ENCODE data around the gene CYB5R2.

DNA sequence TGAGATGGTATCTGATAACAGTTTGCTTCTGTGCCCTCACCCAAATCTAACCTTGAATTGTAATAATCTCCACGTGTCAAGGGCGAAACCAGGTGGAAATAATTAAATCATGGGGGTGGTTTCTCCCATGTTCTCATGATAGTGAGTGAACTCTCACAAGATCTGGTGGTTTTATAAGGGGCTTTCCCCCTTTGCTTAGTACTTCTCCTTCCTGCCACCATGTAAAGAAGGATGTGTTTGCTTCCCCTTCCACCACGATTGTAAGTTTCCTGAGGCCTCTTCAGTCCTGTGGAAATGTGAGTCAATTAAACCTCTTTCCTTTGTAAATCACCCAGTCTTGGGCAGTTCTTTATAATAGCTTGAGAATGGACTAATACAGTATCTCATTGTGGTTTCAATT lies 41.5 kb upstream of the CYB5R2 start:
- TF ChIP-seq TAF1 (IDR thresholded peaks at IDR 0.05; ENCODE audit: low read depth) (no peak), NFIC (IDR thresholded peaks at IDR 0.05) (no peak), YY1 (IDR thresholded peaks at IDR 0.05; ENCODE audit: low read depth) (no peak), TEAD4 (IDR thresholded peaks at IDR 0.05) (no peak), CEBPB (IDR thresholded peaks at IDR 0.05) (no peak)
- TF ChIP-seq, protein P1, sequence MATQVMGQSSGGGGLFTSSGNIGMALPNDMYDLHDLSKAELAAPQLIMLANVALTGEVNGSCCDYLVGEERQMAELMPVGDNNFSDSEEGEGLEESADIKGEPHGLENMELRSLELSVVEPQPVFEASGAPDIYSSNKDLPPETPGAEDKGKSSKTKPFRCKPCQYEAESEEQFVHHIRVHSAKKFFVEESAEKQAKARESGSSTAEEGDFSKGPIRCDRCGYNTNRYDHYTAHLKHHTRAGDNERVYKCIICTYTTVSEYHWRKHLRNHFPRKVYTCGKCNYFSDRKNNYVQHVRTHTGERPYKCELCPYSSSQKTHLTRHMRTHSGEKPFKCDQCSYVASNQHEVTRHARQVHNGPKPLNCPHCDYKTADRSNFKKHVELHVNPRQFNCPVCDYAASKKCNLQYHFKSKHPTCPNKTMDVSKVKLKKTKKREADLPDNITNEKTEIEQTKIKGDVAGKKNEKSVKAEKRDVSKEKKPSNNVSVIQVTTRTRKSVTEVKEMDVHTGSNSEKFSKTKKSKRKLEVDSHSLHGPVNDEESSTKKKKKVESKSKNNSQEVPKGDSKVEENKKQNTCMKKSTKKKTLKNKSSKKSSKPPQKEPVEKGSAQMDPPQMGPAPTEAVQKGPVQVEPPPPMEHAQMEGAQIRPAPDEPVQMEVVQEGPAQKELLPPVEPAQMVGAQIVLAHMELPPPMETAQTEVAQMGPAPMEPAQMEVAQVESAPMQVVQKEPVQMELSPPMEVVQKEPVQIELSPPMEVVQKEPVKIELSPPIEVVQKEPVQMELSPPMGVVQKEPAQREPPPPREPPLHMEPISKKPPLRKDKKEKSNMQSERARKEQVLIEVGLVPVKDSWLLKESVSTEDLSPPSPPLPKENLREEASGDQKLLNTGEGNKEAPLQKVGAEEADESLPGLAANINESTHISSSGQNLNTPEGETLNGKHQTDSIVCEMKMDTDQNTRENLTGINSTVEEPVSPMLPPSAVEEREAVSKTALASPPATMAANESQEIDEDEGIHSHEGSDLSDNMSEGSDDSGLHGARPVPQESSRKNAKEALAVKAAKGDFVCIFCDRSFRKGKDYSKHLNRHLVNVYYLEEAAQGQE (IDR thresholded peaks at IDR 0.05; ENCODE audit: low read depth), result no peak
- TF ChIP-seq, protein P2, sequence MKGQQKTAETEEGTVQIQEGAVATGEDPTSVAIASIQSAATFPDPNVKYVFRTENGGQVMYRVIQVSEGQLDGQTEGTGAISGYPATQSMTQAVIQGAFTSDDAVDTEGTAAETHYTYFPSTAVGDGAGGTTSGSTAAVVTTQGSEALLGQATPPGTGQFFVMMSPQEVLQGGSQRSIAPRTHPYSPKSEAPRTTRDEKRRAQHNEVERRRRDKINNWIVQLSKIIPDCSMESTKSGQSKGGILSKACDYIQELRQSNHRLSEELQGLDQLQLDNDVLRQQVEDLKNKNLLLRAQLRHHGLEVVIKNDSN (IDR thresholded peaks at IDR 0.05), result no peak
